Medulla oblongata (tissue), 1 donor: Measurements from ENCODE around the gene SPRED2.
"Not testable (repeated sequence)": the region's sequence is repeated elsewhere in the genome, so short reads cannot be mapped to it uniquely, and the experiment has no call there.

Experiments used
- DNase-seq: peaks from one replicate; pipeline ENCODE4 v3.0.0-alpha.2; 2015; ENCODE audit errors: extremely low spot score

SPRED2 gene

GRCh38 chr2:65343386-65343785, 89.0 kb downstream of the SPRED2 start:
- no peak for DNase-seq

GRCh38 chr2:65340898-65341681, 91.3 kb downstream of the SPRED2 start:
- DNase-seq: no peak

- DNase-seq: no peak
Measured at GRCh38 chr2:65339648-65340047, 92.8 kb downstream of the SPRED2 start.

GRCh38 chr2:65338830-65339495, 93.4 kb downstream of the SPRED2 start:
- not testable (repeated sequence) for DNase-seq

- DNase-seq: not testable (repeated sequence)
Measured at GRCh38 chr2:65337915-65338314, 94.5 kb downstream of the SPRED2 start.

- DNase-seq: no peak
Measured at GRCh38 chr2:65334714-65335113, 97.7 kb downstream of the SPRED2 start.

GRCh38 chr2:65331336-65332025, 100.9 kb downstream of the SPRED2 start:
- DNase-seq: no peak

GRCh38 chr2:65329525-65329924, 102.9 kb downstream of the SPRED2 start:
- no peak for DNase-seq

GRCh38 chr2:65326276-65326675, 106.1 kb downstream of the SPRED2 start:
- no peak for DNase-seq

GRCh38 chr2:65325066-65325465, 107.3 kb downstream of the SPRED2 start:
- no peak for DNase-seq

- DNase-seq: no peak
Measured at GRCh38 chr2:65320946-65321345, 111.5 kb downstream of the SPRED2 start.

GRCh38 chr2:65320042-65320725, 112.2 kb downstream of the SPRED2 start:
- no peak for DNase-seq

GRCh38 chr2:65319674-65320041, 112.7 kb downstream of the SPRED2 start:
- DNase-seq: no peak

GRCh38 chr2:65319072-65319673, 113.2 kb downstream of the SPRED2 start:
- DNase-seq: no peak

GRCh38 chr2:65317841-65318240, 114.6 kb downstream of the SPRED2 start:
- no peak for DNase-seq

GRCh38 chr2:65317351-65317750, 115.0 kb downstream of the SPRED2 start:
- DNase-seq: not testable (repeated sequence)

GRCh38 chr2:65316072-65316471, 116.3 kb downstream of the SPRED2 start:
- DNase-seq: peak; percentile 41

GRCh38 chr2:65314801-65315441, 117.5 kb downstream of the SPRED2 start:
- DNase-seq: no peak

- no peak for DNase-seq
Measured at GRCh38 chr2:65313954-65314256, 118.5 kb downstream of the SPRED2 start.

GRCh38 chr2:65313126-65313953, 119.1 kb downstream of the SPRED2 start:
- no peak for DNase-seq

- no peak for DNase-seq
Measured at GRCh38 chr2:65311596-65311995, 120.8 kb downstream of the SPRED2 start.
